MCF 10A (cell line): Measurements from ENCODE around the gene ZNF426. TPM values are rescaled to one million over a fixed set of nuclear protein-coding genes. Genes with fewer than 3 reads are reported as not detected.
A peak's percentile ranks its signal among the peaks of the same experiment; 100 is the strongest.

Source experiments
- BruUV-seq: library from RNA; stranded (reverse); fragments of 400-500 nt; replicated peaks from 2 replicates; lab custom pipeline; 2021; lab: Mats Ljungman, UMichigan
- CTCF ChIA-PET: fragments of 300-600 bp; sonication (Branson Sonifier 250); formaldehyde crosslinking; extraction: SDS; loops from one replicate; lab custom pipeline; 2021; ENCODE audit warnings: antibody characterized with exemption, inconsistent platforms; lab: Yijun Ruan, JAX
- POLR2A ChIA-PET: fragments of 300-600, 350-650 bp; sonication (Branson Sonifier 250); formaldehyde crosslinking; extraction: SDS; loops from one replicate; lab custom pipeline; 2020; ENCODE audit warnings: antibody characterized with exemption, inconsistent platforms; lab: Yijun Ruan, JAX
- DNase-seq: peaks from one replicate; pipeline ENCODE4 v3.0.0-alpha.2; 2018; ENCODE audit not compliant: unreplicated experiment
- H3K27ac Mint-ChIP-seq: one replicate; pipeline ENCODE4 v1.8.0; 2022; ENCODE audit warnings: mild to moderate bottlenecking, low read depth, mixed read lengths; ENCODE audit not compliant: unreplicated experiment
- H3K27me3 Mint-ChIP-seq: one replicate; pipeline ENCODE4 v1.8.0; 2022; ENCODE audit warnings: mixed read lengths; ENCODE audit not compliant: insufficient read depth, unreplicated experiment
- H3K36me3 Mint-ChIP-seq: one replicate; pipeline ENCODE4 v1.8.0; 2022; ENCODE audit warnings: mild to moderate bottlenecking, moderate library complexity, mixed read lengths; ENCODE audit not compliant: insufficient read depth, unreplicated experiment
- H3K4me1 Mint-ChIP-seq: one replicate; pipeline ENCODE4 v1.8.0; 2022; ENCODE audit warnings: mixed read lengths; ENCODE audit not compliant: insufficient read depth, unreplicated experiment
- H3K4me3 Mint-ChIP-seq: one replicate; pipeline ENCODE4 v1.8.0; 2022; ENCODE audit warnings: mild to moderate bottlenecking, moderate library complexity, mixed read lengths; ENCODE audit not compliant: unreplicated experiment
- H3K9me3 Mint-ChIP-seq: one replicate; pipeline ENCODE4 v1.8.0; 2022; ENCODE audit warnings: mixed read lengths; ENCODE audit not compliant: unreplicated experiment
- CTCF ChIP-seq: fragments of 200-600 bp; IDR thresholded peaks from one replicate; pipeline ENCODE4 v1.8.0; 2022; ENCODE audit warnings: antibody characterized with exemption, mild to moderate bottlenecking; ENCODE audit not compliant: unreplicated experiment
- intact Hi-C: fragments of 100-400 bp; cut with micrococcal nuclease; formaldehyde crosslinking; loops from 2 replicates; pipeline ENCODE4 v1.14.1; 2022
- total RNA-seq: library from RNA; stranded (reverse); gene quantifications from 2 replicates; pipeline ENCODE4 v1.2.3, GENCODE V29; 2022

ZNF426 gene
- total RNA-seq, 1 experiment from 2014 or later = 8.1 TPM

- peaks cover 35% of the 10 kb centered on the region for H3K9me3 Mint-ChIP-seq
Observed at GRCh38 chr19:9507285-9507684, 31.2 kb downstream of the ZNF426 start.

GRCh38 chr19:9500796-9501195, 37.6 kb downstream of the ZNF426 start:
- Mint-ChIP-seq H3K9me3 (peaks cover 21% of the 10 kb centered on the region), H3K36me3 (no peaks in the 10 kb centered on the region), H3K27ac (no peak overlapping the region)

More at GRCh38 chr19:9507285-9507684, 31.2 kb downstream of the ZNF426 start:
- H3K4me1 Mint-ChIP-seq = no peaks in the 10 kb centered on the region
- intact Hi-C loops = no loop called here
- H3K27me3 Mint-ChIP-seq = no peaks in the 10 kb centered on the region
- CTCF ChIA-PET = interaction anchor here (0.6 kb wide), 1 partner anchor 281 kb away, joined by 3 read pairs; no protein-coding TSS in a partner anchor
- H3K36me3 Mint-ChIP-seq = no peaks in the 10 kb centered on the region
- no peak for DNase-seq
- POLR2A ChIA-PET = no interaction called here
- BruUV-seq = no TSS peak
- TF ChIP-seq CTCF = no peak
- no peak overlapping the region for H3K27ac Mint-ChIP-seq
- H3K4me3 Mint-ChIP-seq = no peak overlapping the region

GRCh38 chr19:9498183-9498902, 40.1 kb downstream of the ZNF426 start, which contains the start of gene ZNF560:
ZNF560 (minus strand) TSS chr19:9498616; CDS start chr19:9475313, 23,303 bp downstream.
- no peak for DNase-seq
- Mint-ChIP-seq H3K9me3 (peaks cover 19% of the 10 kb centered on the region), H3K4me3 (no peak within 1 kb of the TSS), H3K27me3 (no peaks in the 10 kb centered on the region), H3K4me1 (no peaks in the 10 kb centered on the region), H3K27ac (no peak within 1 kb of the TSS), H3K36me3 (no peaks in the 10 kb centered on the region)
- no TSS peak for BruUV-seq
- POLR2A ChIA-PET = no interaction called here
- intact Hi-C loops = no loop called here
- TF ChIP-seq CTCF = peak; percentile 17
- CTCF ChIA-PET = no interaction called here

More at GRCh38 chr19:9500796-9501195, 37.6 kb downstream of the ZNF426 start:
- Mint-ChIP-seq H3K4me3 (no peak overlapping the region), H3K27me3 (no peaks in the 10 kb centered on the region), H3K4me1 (no peaks in the 10 kb centered on the region)
- TF ChIP-seq CTCF = no peak
- POLR2A ChIA-PET = no interaction called here
- DNase-seq = no peak
- CTCF ChIA-PET = no interaction called here
- intact Hi-C loops = no loop called here
- no TSS peak for BruUV-seq

GRCh38 chr19:9494096-9494495, 44.3 kb downstream of the ZNF426 start:
- TF ChIP-seq CTCF = no peak
- no peaks in the 10 kb centered on the region for H3K27me3 Mint-ChIP-seq
- no peaks in the 10 kb centered on the region for H3K36me3 Mint-ChIP-seq
- ChIA-PET POLR2A (interaction anchor here (0.7 kb wide), 1 partner anchor 32 kb away, joined by 3 read pairs; no protein-coding TSS in a partner anchor), CTCF (interaction anchor here (0.6 kb wide), 1 partner anchor 57 kb away, joined by 3 read pairs; no protein-coding TSS in a partner anchor)
- H3K27ac Mint-ChIP-seq = no peak overlapping the region
- H3K4me3 Mint-ChIP-seq = no peak overlapping the region
- no peaks in the 10 kb centered on the region for H3K4me1 Mint-ChIP-seq
- no TSS peak for BruUV-seq
- peaks cover 2% of the 10 kb centered on the region for H3K9me3 Mint-ChIP-seq
- DNase-seq = no peak
- intact Hi-C loops = no loop called here
